T1000 (cell line): ENCODE measurements around the gene SLC25A29.

ENCODE experiments used
- DNase-seq: peaks from one replicate; lab custom pipeline; 2025; ENCODE audit warnings: mixed read lengths; lab: John Stamatoyannopoulos, UW

SLC25A29 gene

GRCh38 chr14:100332071-100332639 lies 25.9 kb upstream of the SLC25A29 start:
- no peak for DNase-seq

GRCh38 chr14:100330388-100330931 lies 24.2 kb upstream of the SLC25A29 start:
- DNase-seq: no peak

GRCh38 chr14:100330007-100330344 lies 23.7 kb upstream of the SLC25A29 start:
- no peak for DNase-seq

GRCh38 chr14:100329233-100330006 lies 23.2 kb upstream of the SLC25A29 start:
- no peak for DNase-seq

- no peak for DNase-seq
These were observed 22.4 kb upstream of the SLC25A29 start for GRCh38 chr14:100328495-100329163.

- DNase-seq: no peak
These were observed 20.9 kb upstream of the SLC25A29 start for GRCh38 chr14:100327128-100327527.

GRCh38 chr14:100325958-100326357 lies 19.7 kb upstream of the SLC25A29 start:
- DNase-seq: no peak

- DNase-seq: no peak
These were observed 19.0 kb upstream of the SLC25A29 start for GRCh38 chr14:100325231-100325632.

GRCh38 chr14:100323942-100324307 lies 17.7 kb upstream of the SLC25A29 start:
- DNase-seq: no peak

GRCh38 chr14:100323121-100323941 lies 17.1 kb upstream of the SLC25A29 start, which contains the start of gene SLC25A47:
SLC25A47 (plus strand) TSS chr14:100323339; CDS start chr14:100323415, 76 bp downstream.
- DNase-seq: no peak

- no peak for DNase-seq
These were observed 16.1 kb upstream of the SLC25A29 start for GRCh38 chr14:100322138-100322957.

- no peak for DNase-seq
These were observed 15.4 kb upstream of the SLC25A29 start for GRCh38 chr14:100321473-100322137.

GRCh38 chr14:100320157-100320856 lies 14.1 kb upstream of the SLC25A29 start:
- no peak for DNase-seq

GRCh38 chr14:100317912-100318808 lies 11.9 kb upstream of the SLC25A29 start:
- DNase-seq: no peak

GRCh38 chr14:100317389-100317788 lies 11.1 kb upstream of the SLC25A29 start:
- no peak for DNase-seq

GRCh38 chr14:100314724-100315123 lies 8.5 kb upstream of the SLC25A29 start:
- no peak for DNase-seq

GRCh38 chr14:100313464-100314230 lies 7.4 kb upstream of the SLC25A29 start:
- DNase-seq: no peak

- no peak for DNase-seq
These were observed 6.7 kb upstream of the SLC25A29 start for GRCh38 chr14:100312877-100313400.
